Activated T-helper 9 cell treated with anti-CD3 and anti-CD28 coated beads, Interleukin-2, amount 50 U/mL, for 16 hours (primary cell): ENCODE data around the gene NOL4L.

Experiments used
- DNase-seq: peaks from one replicate; pipeline ENCODE4 v3.0.0-alpha.2; 2020; ENCODE audit warnings: low read depth

Gene NOL4L

GRCh38 chr20:32585011-32585585 lies at the start of gene NOL4L:
TSS of gene NOL4L (minus strand) at chr20:32585333. CDS start at chr20:32584890, 443 bp downstream.
- peak; percentile 30 for DNase-seq

DNA sequence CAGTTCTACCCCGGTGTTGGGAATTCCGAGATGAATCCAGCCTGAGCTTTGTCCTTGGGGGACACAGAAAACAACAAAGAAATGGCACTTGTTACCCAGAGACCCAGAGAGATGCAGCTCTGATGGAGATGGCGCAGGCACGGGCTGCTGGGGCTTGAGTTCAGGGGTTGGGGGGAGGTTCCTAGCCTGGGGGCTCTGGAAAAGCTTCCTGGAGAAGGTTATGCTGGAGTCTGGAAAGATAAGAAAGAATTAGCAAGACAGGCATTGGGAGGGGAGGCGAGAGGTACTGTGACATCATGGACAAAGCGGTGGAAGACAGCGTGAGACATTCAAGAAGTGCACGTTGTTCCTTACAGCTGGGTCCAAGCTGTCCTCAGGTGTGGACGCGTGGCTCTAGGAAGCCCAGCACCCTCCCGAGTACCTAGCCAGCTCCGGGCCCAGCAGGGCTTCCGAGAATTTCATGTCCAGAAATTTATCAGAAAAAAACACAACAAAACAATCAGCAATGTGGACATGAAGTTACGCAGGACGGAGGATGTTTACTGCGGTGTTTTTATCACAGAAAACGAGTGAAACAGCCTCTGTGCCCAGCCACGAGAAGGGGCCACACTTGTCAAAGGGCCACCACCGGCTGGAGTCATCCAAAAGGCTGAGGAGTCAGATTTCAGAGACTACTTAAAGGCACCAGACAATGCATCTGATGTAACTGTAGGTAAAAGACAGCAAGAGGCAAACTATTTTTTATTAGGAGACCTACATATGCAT lies 49.1 kb upstream of the NOL4L start:
- DNase-seq = no peak

GRCh38 chr20:32632461-32633354 lies 47.6 kb upstream of the NOL4L start:
- DNase-seq = no peak

- no peak for DNase-seq
These were observed 46.9 kb upstream of the NOL4L start for GRCh38 chr20:32631933-32632460.

DNA sequence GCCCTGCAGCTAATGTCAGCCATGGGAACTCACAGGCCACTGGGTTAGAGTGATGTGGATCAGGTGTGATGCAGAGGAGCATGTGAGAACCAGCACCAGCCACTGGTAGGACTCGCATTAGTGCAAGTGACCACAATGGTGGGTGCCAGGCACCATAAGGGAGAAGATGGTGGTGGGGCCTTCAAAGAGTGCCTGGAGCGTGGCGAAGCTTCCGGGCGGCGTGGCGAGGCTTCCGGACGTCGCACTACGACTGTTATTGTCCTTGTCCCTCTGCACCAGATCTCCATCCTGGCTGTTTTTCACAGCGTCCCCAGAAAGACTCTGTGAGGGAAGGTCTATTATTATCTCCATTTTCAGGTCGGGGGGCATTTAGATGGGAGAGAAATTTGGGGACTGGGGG lies 44.7 kb upstream of the NOL4L start:
- no peak for DNase-seq

DNA sequence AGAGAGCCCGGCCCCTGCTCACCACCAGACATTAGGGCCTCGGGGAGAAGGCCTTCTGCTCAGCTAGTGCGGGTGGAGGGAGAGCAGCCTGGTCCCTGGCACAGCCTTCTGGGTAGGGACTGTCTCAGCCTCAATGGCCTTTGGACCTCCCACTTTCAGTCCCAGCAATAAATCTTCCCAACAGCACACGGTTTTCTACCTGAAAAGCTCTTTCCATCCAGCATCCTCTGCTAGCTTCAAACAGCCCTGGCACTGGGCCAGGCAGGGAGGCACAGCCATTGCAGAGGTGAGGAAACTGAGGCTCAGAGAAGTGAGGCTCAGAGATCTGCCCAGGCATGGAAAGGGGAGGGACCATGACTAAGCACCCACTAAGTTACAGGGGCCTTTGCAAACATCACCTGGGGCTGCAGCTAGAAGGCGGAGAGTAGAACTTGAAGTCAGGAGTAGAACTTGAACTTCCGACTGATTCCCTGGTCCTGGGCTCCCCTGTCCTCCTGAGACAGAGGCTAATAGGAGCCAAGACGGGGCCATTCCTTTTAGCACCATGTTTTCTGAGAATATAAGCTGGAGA lies 43.9 kb upstream of the NOL4L start:
- DNase-seq = no peak

DNA sequence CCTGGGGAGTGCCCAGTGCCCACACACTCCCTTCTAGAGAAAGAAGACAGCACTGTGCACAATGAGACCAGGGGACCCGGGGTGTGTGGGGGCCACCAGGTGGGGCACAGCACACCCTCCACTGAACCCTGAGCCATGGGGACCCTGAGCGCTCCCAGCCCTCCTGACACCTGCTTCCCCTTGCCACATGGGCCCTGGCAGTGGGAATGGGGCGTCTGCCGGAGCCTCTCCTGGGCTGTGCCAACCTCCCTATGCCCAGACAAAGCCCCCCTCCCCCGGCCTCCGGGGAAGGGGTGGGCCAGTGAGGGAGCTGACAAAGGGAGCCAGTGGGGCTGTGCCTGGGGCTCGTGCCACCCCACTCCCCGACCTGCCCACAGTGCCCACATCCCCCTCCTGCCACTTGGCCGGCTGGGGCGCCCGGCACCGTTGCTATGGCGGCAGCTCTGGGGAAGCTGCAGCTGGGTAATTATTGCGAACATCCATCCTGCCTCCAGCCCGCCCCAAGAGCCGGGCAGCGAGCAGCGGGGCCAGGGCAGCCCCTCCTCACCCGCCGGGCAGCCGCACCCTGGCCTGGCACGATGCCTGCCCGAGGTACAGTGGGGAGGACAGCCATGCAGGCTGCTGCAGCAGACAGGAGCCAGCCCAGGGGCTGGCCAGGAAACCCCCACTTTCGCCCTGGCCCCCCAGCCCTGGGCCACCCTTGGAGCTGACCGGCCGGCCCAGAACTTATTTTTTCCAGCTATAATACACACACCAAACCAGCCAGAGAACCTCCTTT lies 41.9 kb upstream of the NOL4L start:
- DNase-seq = no peak

- no peak for DNase-seq
These were observed 41.3 kb upstream of the NOL4L start for GRCh38 chr20:32626407-32626806.

DNA sequence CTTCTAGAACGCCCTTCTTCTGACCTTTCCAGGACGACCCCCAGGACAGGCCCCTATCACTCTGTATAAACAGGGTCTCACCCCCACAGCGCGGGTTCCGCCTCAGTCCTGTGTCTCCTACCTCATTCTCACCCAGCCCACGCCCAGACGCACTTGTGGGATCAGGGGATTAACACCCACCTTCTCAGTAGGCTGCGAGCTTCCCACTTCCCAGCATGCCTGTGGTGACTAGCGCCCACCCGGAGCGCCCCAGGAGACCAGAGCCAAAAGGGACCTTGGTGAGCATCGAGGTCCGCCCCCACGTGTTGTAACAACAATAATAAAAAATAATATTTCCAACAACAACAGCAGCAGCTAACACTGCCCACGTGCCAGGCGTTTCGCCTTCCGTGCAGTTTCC lies 40.9 kb upstream of the NOL4L start:
- no peak for DNase-seq

GRCh38 chr20:32624687-32625345 lies 39.7 kb upstream of the NOL4L start:
- DNase-seq = no peak

DNA sequence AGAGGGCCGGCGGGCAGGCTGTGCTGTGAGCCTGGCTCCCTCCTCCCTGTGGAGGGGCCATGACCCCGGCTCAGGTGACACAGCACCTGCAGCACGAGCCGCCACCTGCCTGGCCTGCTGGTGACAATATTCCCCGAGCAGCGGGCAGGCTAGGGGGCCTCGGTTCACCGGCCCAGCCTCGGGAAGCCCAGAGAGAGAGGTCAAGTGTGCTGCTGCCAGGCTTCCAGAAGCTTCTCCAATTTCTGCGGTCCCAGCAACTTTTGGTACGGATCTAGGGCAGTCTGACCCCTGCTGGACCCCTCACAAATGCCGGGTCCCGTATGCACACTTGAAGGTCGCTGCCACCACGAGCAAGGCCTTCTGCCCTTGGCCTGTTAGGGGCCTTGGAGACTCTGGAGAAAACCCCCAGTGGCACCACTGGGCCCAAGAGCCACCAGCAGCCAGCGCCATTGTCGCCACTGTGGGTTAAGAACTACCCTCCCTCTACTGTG lies 38.6 kb upstream of the NOL4L start:
- no peak for DNase-seq

DNA sequence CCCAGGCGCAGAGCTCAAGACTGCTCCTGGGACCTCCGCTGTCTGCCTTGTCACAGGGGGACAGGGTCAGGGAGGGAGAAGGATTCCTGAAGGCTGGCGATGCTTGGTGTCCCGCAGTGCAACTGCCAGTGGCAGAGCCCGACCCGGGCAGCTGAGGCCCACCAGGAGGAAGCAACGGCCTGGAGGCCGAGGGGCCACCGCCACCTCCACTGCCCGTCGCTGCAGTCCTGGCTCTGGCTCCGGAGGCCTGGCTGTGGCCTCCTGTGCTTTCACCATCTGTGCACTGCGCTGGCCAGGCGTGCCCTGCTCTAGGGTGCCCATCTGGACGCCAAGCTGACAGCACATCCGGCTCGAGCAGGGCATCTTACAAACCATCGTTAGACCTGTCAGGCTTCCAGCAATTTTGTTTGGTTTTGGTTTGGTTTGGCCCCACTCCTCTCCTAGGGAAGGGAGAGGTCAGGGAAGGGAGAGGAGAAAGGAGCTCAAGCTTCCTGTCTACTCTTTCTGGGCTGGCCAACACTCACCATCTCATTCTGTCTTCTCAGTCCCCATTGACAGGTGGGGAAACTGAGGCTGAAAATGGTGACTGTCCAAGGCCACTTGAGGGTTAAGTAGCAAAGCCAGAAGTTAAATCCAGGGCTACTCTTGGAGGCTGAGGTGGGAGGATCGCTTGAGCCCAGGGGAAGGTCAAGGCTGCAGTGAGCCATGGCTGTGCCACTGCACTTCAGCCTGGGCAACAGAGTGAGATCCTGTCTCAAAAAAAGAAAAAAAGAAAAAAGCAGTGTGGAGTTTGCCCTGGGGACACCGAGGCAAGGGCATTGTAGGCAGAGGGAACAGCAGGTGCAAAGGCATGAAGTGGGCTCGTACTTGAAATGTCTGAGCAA lies 37.7 kb upstream of the NOL4L start:
- no peak for DNase-seq

- DNase-seq = no peak
These were observed 36.9 kb upstream of the NOL4L start for GRCh38 chr20:32621891-32622584.

GRCh38 chr20:32621071-32621890 lies 36.1 kb upstream of the NOL4L start:
- DNase-seq = no peak

GRCh38 chr20:32619586-32619985 lies 34.5 kb upstream of the NOL4L start:
- DNase-seq = no peak

GRCh38 chr20:32614772-32615171 lies 29.6 kb upstream of the NOL4L start:
- DNase-seq = no peak

GRCh38 chr20:32614303-32614702 lies 29.2 kb upstream of the NOL4L start:
- no peak for DNase-seq
